Upper lobe of left lung (tissue), 6 donors: ENCODE measurements around the gene PRSS12. TPM values are rescaled to one million over a fixed set of nuclear protein-coding genes. Genes with fewer than 3 reads are reported as not detected.
A peak's percentile ranks its signal among the peaks of the same experiment; 100 is the strongest.

ENCODE experiments used
- ATAC-seq, 2 donors: fragments of 200-7000 bp; cut with Tn5 transposase; one replicate each; pipeline ENCODE4 v1.9.1; 2022; ENCODE audit warnings: mild to moderate bottlenecking in 2 of 2, moderate library complexity in 2 of 2; ENCODE audit not compliant: low FRiP score in 2 of 2
- DNase-seq, 2 donors: peaks; one replicate each; pipeline ENCODE4 v3.0.0-alpha.2; 2019 to 2020
- H3K27ac ChIP-seq, 4 donors: fragments of 200-600 bp; sonication (generic); one replicate each; pipeline ENCODE4 v1.5.1; 2016 to 2019
- H3K27me3 ChIP-seq, 4 donors: fragments of 200-600 bp; sonication (generic); one replicate each; pipeline ENCODE4 v1.5.1; 2017 to 2019
- H3K36me3 ChIP-seq, 4 donors: fragments of 200-600 bp; sonication (generic); one replicate each; pipeline ENCODE4 v1.5.1; 2016 to 2019
- H3K4me1 ChIP-seq, 4 donors: fragments of 200-600 bp; sonication (generic); one replicate each; pipeline ENCODE4 v1.5.1; 2018 to 2019
- H3K4me3 ChIP-seq, 4 donors: fragments of 200-600 bp; sonication (generic); one replicate each; pipeline ENCODE4 v1.5.1; 2017 to 2019; ENCODE audit warnings: mild to moderate bottlenecking in 2 of 4, moderate library complexity in 1 of 4
- H3K9me3 ChIP-seq, 4 donors: fragments of 200-600 bp; sonication (generic); one replicate each; pipeline ENCODE4 v1.5.1; 2018 to 2019
- EP300 ChIP-seq, 4 donors: sonication (generic); formaldehyde crosslinking; IDR thresholded peaks; one replicate each; pipeline ENCODE4 v1.5.1; 2017; ENCODE audit warnings: antibody characterized with exemption in 4 of 4, control low read depth in 2 of 4
- POLR2A ChIP-seq, 4 donors: fragments of 450-650 bp; IDR thresholded peaks; one replicate each; pipeline ENCODE4 v1.5.1; 2016 to 2017; ENCODE audit warnings: antibody characterized with exemption in 4 of 4, mild to moderate bottlenecking in 2 of 4
- POLR2AphosphoS5 ChIP-seq, 2 donors: sonication (generic); formaldehyde crosslinking; IDR thresholded peaks; one replicate each; pipeline ENCODE4 v1.5.1; 2017; ENCODE audit warnings: antibody characterized with exemption in 2 of 2
- WGBS, 2 donors: methylation state at CpG; one replicate each; pipeline ENCODE4 v1.1.5; 2017 to 2018; 5-methylcytosine and 5-hydroxymethylcytosine counted together
- total RNA-seq, 6 donors: library from RNA; depleted of rRNA in 4 of 6; stranded (reverse); fragments of >200 nt in 4 of 6; gene quantifications; one replicate each; pipeline versions ENCODE4 v1.1.0 to v1.2.1, GENCODE V29; 2016 to 2021
- TF ChIP-seq, protein P1 (sequence below), 6 experiments: fragments of 450-650 bp in 4 of 6; fragments of 200-600 bp in 2 of 6; sonication (generic) in 2 of 6; IDR thresholded peaks; one replicate each; pipeline ENCODE4 v1.5.1; 2016 to 2019; ENCODE audit warnings: antibody characterized with exemption in 6 of 6
- donor health status: DM: no; HTN: no; CAD: no; lungs with moderate emphysema.
- donor health status: DM: no; HTN: yes; CAD: no; lungs with severe emphysema.

The PRSS12 gene
- total RNA-seq, 6 donors from 2014 or later, result 6.8 to 27.2 (median 10.0) TPM

GRCh38 chr4:118331352-118331751 lies 21.5 kb downstream of the PRSS12 start:
- no peaks in the 10 kb centered on the region for H3K4me1 ChIP-seq
- ATAC-seq (no peak), DNase-seq (no peak)
- no peak overlapping the region for H3K27ac ChIP-seq
- no peak overlapping the region for H3K4me3 ChIP-seq
- WGBS, 2 donors, result 77 to 85% methylated on average over 3 of the region's 3 CpGs
- TF ChIP-seq EP300 (IDR thresholded peaks at IDR 0.05), result no peak
- no peak for TF ChIP-seq POLR2A (IDR thresholded peaks at IDR 0.05)
- TF ChIP-seq POLR2AphosphoS5 (IDR thresholded peaks at IDR 0.05), result no peak
- TF ChIP-seq, protein P1, sequence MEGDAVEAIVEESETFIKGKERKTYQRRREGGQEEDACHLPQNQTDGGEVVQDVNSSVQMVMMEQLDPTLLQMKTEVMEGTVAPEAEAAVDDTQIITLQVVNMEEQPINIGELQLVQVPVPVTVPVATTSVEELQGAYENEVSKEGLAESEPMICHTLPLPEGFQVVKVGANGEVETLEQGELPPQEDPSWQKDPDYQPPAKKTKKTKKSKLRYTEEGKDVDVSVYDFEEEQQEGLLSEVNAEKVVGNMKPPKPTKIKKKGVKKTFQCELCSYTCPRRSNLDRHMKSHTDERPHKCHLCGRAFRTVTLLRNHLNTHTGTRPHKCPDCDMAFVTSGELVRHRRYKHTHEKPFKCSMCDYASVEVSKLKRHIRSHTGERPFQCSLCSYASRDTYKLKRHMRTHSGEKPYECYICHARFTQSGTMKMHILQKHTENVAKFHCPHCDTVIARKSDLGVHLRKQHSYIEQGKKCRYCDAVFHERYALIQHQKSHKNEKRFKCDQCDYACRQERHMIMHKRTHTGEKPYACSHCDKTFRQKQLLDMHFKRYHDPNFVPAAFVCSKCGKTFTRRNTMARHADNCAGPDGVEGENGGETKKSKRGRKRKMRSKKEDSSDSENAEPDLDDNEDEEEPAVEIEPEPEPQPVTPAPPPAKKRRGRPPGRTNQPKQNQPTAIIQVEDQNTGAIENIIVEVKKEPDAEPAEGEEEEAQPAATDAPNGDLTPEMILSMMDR (IDR thresholded peaks at IDR 0.05), result no peak
- no peaks in the 10 kb centered on the region for H3K36me3 ChIP-seq
- no peaks in the 10 kb centered on the region for H3K27me3 ChIP-seq
- no peaks in the 10 kb centered on the region for H3K9me3 ChIP-seq

DNA sequence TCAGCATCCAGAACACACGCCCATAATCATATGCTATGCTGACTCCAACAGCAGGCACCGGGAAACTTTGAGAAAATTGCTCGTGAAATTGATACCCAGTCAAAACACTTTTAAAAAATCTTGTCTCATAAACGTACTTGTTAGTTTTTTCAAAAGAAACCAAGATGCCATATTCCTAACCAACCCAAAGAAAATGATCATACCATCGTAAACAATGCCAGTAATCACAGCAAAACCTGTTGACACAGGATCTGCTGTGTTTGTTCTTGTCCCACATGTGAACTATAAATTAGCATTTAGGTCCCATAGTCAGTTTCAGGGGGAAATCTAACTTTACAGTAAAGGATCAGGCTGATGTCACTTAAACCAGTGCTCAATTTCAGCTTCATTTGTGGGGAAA lies 23.0 kb downstream of the PRSS12 start:
- DNase-seq (no peak), ATAC-seq (no peak)
- Histone ChIP-seq H3K9me3 (no peaks in the 10 kb centered on the region), H3K4me1 (no peaks in the 10 kb centered on the region), H3K27me3 (no peaks in the 10 kb centered on the region), H3K36me3 (no peaks in the 10 kb centered on the region), H3K4me3 (no peak overlapping the region), H3K27ac (no peak overlapping the region)
- TF ChIP-seq EP300 (IDR thresholded peaks at IDR 0.05), result no peak
- TF ChIP-seq, protein P1 (IDR thresholded peaks at IDR 0.05), result no peak
- 85 to 92% methylated on average over 5 of the region's 5 CpGs for WGBS, 2 donors

DNA sequence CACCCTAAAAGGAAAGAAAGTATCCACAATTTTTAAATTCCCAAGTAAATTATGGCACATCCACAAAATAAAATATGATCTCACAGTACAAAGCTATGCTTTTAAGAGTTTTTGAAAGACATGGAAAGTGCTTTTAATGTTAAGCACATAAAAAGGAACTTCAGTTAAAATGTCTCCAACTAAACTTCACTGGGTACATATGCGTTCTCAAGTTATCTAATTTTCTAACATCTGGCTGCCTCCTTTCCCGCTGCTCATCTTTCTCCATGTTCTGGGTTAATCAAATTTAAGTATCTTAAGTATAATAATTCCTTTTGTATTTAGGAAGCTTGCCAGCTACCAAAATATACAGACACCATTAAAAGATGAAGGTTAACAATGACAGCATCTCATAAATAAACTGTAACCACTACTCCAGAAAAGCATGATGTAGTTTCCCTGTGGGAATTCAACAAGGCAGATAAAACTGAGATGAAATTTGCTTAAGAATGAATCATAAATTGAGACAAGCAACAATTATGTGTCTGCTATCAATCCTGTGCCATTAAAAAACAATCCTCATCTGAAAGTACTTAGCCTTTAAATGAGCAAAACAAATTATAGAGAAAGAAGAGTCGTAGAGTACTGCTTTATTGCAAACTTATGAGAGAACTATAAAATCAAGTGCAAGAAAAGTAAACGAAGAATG lies 25.1 kb downstream of the PRSS12 start:
- Histone ChIP-seq H3K27ac (no peak overlapping the region), H3K36me3 (no peaks in the 10 kb centered on the region), H3K4me3 (no peak overlapping the region), H3K4me1 (no peaks in the 10 kb centered on the region), H3K27me3 (no peaks in the 10 kb centered on the region), H3K9me3 (no peaks in the 10 kb centered on the region)
- whole genome bisulfite sequencing, 2 donors, result 68 to 76% methylated on average over 4 of the region's 4 CpGs
- DNase-seq (no peak), ATAC-seq (peak in 1 of 2 donors; percentile 70)
- TF ChIP-seq EP300 (IDR thresholded peaks at IDR 0.05) (no peak), POLR2A (IDR thresholded peaks at IDR 0.05) (no peak)
- TF ChIP-seq, protein P1 (IDR thresholded peaks at IDR 0.05), result no peak

- TF ChIP-seq POLR2AphosphoS5 (IDR thresholded peaks at IDR 0.05), result no peak
- no peak for TF ChIP-seq POLR2A (IDR thresholded peaks at IDR 0.05)
- TF ChIP-seq, protein P1 (IDR thresholded peaks at IDR 0.05), result no peak
- TF ChIP-seq EP300 (IDR thresholded peaks at IDR 0.05), result no peak
- no peak overlapping the region for H3K27ac ChIP-seq
- no peaks in the 10 kb centered on the region for H3K27me3 ChIP-seq
- WGBS, 2 donors, result 67 to 87% methylated on average over 2 of the region's 2 CpGs
- DNase-seq (no peak), ATAC-seq (no peak)
- no peaks in the 10 kb centered on the region for H3K9me3 ChIP-seq
- no peak overlapping the region for H3K4me3 ChIP-seq
- H3K4me1 ChIP-seq, result no peaks in the 10 kb centered on the region
- H3K36me3 ChIP-seq, result no peaks in the 10 kb centered on the region
These were observed 26.2 kb downstream of the PRSS12 start for GRCh38 chr4:118326585-118326984.

GRCh38 chr4:118325431-118325830 lies 27.4 kb downstream of the PRSS12 start:
- DNase-seq (no peak), ATAC-seq (no peak)
- WGBS, 2 donors, result 32 to 49% methylated on average over 1 of the region's 1 CpG
- no peaks in the 10 kb centered on the region for H3K4me1 ChIP-seq
- TF ChIP-seq EP300 (IDR thresholded peaks at IDR 0.05), result no peak
- H3K9me3 ChIP-seq, result no peaks in the 10 kb centered on the region
- no peak overlapping the region for H3K27ac ChIP-seq
- no peaks in the 10 kb centered on the region for H3K27me3 ChIP-seq
- H3K4me3 ChIP-seq, result no peak overlapping the region
- H3K36me3 ChIP-seq, result no peaks in the 10 kb centered on the region
